Neural crest cell (in vitro differentiated cells): ENCODE data around the gene WRAP73. TPM values are rescaled to one million over a fixed set of nuclear protein-coding genes. Genes with fewer than 3 reads are reported as not detected.

Source experiments
- DNase-seq: peaks from one replicate; pipeline ENCODE4 v3.0.0; 2021; ENCODE audit warnings: low read depth, mixed read lengths, low spot score
- H3K27ac Mint-ChIP-seq: one replicate; pipeline ENCODE4 v1.8.0; 2021; ENCODE audit warnings: mild to moderate bottlenecking, mixed read lengths; ENCODE audit not compliant: unreplicated experiment
- H3K27me3 Mint-ChIP-seq: 2 replicates; pipeline ENCODE4 v1.8.0; 2021; ENCODE audit warnings: low read depth, mild to moderate bottlenecking, mixed read lengths
- H3K36me3 Mint-ChIP-seq: 2 replicates; pipeline ENCODE4 v1.8.0; 2021; ENCODE audit warnings: low read depth, mild to moderate bottlenecking, mixed read lengths
- H3K4me1 Mint-ChIP-seq: 2 replicates; pipeline ENCODE4 v1.8.0; 2021; ENCODE audit warnings: mixed read lengths
- H3K4me3 Mint-ChIP-seq: one replicate; pipeline ENCODE4 v1.8.0; 2021; ENCODE audit warnings: mild to moderate bottlenecking, mixed read lengths
- H3K9me3 Mint-ChIP-seq: 2 replicates; pipeline ENCODE4 v1.8.0; 2021; ENCODE audit warnings: mixed read lengths
- long read RNA-seq: library from polyadenylated mRNA; unstranded; transcript quantifications from one replicate; pipeline ENCODE4 v2.0.0, GENCODE V29; 2020
- total RNA-seq: library from RNA; stranded (reverse); gene quantifications from 2 replicates; pipeline ENCODE4 v1.2.1, GENCODE V29; 2021
- TF ChIP-seq, protein P1 (sequence below): fragments of 200-600 bp; sonication (generic); conservative IDR thresholded peaks from 2 replicates; pipeline ENCODE4 v1.5.0; 2021; ENCODE audit warnings: antibody characterized with exemption, mild to moderate bottlenecking

The WRAP73 gene, protein sequence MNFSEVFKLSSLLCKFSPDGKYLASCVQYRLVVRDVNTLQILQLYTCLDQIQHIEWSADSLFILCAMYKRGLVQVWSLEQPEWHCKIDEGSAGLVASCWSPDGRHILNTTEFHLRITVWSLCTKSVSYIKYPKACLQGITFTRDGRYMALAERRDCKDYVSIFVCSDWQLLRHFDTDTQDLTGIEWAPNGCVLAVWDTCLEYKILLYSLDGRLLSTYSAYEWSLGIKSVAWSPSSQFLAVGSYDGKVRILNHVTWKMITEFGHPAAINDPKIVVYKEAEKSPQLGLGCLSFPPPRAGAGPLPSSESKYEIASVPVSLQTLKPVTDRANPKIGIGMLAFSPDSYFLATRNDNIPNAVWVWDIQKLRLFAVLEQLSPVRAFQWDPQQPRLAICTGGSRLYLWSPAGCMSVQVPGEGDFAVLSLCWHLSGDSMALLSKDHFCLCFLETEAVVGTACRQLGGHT
- 26.0 and 28.9 TPM in 2 replicates for total RNA-seq
- long read RNA-seq, transcript WRAP73-202 (11 exons, 1,998 nt) = minor isoform, 5 of 37 reads
- long read RNA-seq, transcript WRAP73-201 (12 exons, 1,665 nt) = major isoform, 21 of 37 reads
- long read RNA-seq, partial matches to known transcripts = 5 of 37 reads
- long read RNA-seq, other reads (novel, unspliced or antisense) = 6 of 37 reads

DNA sequence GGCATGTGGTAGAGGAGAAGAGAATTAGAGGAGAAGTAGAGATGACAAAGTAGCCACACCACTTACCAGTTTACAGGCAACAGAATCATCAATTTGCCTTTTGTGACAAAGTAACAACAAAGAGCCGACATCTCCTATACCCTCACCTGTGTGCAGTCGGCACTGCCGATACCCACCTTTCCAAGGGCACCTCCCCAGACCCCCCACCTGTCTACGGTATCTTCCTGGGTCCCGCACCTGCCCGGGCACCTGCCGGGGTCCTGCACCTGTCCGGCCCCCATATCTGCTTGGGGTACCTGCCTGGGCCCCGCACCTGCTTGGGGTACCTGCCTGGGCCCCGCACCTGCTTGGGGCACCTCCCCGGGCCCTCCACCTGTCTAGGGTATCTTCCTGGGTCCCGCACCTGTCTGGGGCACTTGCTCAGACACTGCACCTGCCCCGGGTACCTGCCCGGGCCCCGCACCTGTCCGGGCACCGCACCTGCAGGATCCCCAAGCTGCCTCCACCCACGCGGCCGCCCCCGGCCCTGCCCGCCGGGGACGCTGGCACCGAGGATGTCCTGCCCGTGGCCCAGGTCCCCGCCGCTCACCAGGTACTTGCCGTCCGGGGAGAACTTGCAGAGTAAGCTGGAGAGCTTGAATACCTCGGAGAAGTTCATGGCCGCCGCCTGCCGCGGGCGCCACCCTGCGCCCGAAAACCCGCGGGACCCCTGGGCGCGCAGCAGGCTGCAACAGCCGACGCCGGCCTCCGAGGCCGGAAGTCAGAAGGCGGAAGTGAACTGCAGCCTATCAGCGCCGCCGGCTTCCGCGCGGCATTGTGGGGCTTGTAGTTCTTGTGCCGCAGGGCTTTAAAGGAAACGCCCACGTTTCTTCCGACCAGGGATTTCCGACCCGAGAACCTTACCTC is at the start of gene WRAP73:
WRAP73 (minus strand) TSS at position 762 of the 906 bp plus-strand sequence; CDS start at position 658, 104 bp downstream.
- Mint-ChIP-seq H3K9me3 (no peaks in the 10 kb centered on the region), H3K4me3 (peak within 1 kb of the TSS; percentile 87), H3K4me1 (peaks cover 24% of the 10 kb centered on the region), H3K27me3 (peaks cover 47% of the 10 kb centered on the region), H3K27ac (no peak within 1 kb of the TSS), H3K36me3 (no peaks in the 10 kb centered on the region)
- TF ChIP-seq, protein P1, sequence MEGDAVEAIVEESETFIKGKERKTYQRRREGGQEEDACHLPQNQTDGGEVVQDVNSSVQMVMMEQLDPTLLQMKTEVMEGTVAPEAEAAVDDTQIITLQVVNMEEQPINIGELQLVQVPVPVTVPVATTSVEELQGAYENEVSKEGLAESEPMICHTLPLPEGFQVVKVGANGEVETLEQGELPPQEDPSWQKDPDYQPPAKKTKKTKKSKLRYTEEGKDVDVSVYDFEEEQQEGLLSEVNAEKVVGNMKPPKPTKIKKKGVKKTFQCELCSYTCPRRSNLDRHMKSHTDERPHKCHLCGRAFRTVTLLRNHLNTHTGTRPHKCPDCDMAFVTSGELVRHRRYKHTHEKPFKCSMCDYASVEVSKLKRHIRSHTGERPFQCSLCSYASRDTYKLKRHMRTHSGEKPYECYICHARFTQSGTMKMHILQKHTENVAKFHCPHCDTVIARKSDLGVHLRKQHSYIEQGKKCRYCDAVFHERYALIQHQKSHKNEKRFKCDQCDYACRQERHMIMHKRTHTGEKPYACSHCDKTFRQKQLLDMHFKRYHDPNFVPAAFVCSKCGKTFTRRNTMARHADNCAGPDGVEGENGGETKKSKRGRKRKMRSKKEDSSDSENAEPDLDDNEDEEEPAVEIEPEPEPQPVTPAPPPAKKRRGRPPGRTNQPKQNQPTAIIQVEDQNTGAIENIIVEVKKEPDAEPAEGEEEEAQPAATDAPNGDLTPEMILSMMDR = peak; percentile 31
- DNase-seq = peak; percentile 77

DNA sequence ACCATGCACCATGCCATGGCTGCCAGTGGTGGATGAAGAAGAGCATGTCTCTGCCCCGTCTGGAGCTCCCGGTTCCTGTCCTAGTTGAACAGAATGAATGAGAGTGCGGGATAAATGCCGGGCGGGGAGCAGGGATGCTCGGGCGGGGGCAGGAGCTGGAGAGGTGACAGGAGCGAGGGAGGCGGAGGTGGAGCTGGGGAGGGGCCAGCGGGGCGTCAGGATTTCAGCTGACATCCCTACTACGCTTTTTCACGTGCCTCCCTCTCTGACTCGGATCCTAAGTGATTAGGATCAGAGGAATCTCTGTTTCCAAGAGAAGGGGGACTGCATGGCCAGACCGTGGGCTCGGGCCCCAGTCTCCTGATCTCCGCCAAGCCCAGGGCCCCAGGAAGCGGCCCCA is 49.7 kb upstream of the WRAP73 start:
- Mint-ChIP-seq H3K9me3 (no peaks in the 10 kb centered on the region), H3K4me3 (no peak overlapping the region), H3K27ac (no peak overlapping the region), H3K27me3 (peaks cover 10% of the 10 kb centered on the region), H3K36me3 (no peaks in the 10 kb centered on the region), H3K4me1 (peaks cover 9% of the 10 kb centered on the region)
- DNase-seq = no peak
- TF ChIP-seq, protein P1 = no peak

DNA sequence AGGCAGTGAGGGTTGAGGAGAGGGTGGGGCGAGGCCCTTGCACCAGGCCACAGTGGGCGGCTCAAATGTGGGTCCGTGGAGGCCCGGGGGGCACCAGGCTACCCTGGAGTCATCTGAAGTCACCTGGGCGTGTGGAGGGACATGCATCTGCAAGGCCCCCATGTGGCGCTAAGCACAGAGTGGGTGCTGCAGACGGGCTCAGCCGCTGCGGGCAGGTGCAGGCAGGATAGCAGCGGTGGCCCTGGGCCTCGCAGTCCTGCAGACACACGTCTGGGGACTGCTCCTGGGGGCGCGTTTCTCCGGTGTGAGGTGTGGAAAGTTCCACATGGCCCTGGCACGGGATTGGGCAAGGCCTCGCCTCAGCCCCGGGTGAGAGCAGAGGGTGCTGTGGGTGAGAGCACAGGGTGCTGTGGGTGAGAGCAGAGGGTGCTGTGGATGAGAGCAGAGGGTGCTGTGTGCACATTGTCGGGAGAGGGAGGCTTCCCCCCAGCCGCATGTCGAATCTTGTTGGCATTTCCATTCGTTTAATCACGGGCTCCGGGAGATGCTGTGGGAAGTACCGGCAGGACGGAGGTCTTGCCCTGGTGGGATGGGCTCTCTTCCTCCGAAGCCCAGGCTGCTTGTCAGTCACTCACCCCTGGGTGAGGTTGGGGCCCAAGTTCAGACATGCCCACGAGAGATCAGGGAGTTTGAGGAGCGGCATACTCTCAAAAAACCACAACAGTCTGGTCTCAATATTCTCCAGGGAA is 48.9 kb upstream of the WRAP73 start:
- Mint-ChIP-seq H3K36me3 (no peaks in the 10 kb centered on the region), H3K4me3 (no peak overlapping the region), H3K27ac (no peak overlapping the region), H3K4me1 (peaks cover 9% of the 10 kb centered on the region), H3K27me3 (peaks cover 10% of the 10 kb centered on the region), H3K9me3 (no peaks in the 10 kb centered on the region)
- no peak for DNase-seq
- TF ChIP-seq, protein P1 = no peak

DNA sequence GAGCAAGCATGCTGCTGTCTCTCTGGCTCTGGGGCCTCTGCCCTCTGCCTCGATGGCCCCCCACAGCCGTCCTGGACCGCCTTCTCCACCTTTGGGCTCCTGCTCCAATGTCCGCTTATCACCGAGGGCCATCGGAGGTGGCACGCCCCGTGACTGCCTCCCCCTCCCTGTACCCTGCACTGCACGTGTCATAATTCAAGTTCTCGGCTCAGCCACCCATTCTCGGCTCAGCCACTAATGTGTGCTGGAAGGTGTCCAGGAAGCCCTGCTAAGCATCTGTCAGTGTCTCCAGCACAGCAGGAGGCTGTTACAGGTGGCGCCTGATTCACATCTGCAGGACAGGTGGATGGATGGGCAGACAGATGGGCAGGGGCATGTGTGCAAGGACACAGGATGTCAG is 47.9 kb upstream of the WRAP73 start:
- peaks cover 9% of the 10 kb centered on the region for H3K4me1 Mint-ChIP-seq
- H3K9me3 Mint-ChIP-seq = no peaks in the 10 kb centered on the region
- no peaks in the 10 kb centered on the region for H3K36me3 Mint-ChIP-seq
- H3K27me3 Mint-ChIP-seq = peaks cover 10% of the 10 kb centered on the region
- no peak for DNase-seq
- TF ChIP-seq, protein P1 = no peak
- no peak overlapping the region for H3K27ac Mint-ChIP-seq
- no peak overlapping the region for H3K4me3 Mint-ChIP-seq

DNA sequence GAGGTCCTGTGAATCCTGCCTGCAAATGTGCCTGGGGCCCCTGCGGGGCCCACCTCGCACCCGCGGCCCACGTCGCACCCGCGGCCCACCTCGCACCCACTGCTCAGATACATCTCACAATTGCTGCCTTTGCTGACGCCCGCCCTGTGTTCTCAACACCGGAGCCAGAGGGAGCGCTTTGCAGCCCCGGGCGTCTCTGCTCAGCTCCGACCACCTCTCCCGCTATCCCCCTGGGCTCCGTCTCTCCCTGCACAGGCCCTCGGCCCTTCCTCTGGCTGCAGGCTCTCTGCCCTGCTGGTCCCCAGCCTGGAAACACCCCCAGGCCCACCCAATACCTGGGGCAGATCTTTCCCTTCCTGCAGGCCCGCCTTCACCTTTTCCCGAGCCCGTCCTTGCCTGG is 47.2 kb upstream of the WRAP73 start:
- no peak for DNase-seq
- Mint-ChIP-seq H3K4me1 (peaks cover 9% of the 10 kb centered on the region), H3K36me3 (no peaks in the 10 kb centered on the region), H3K27me3 (peaks cover 10% of the 10 kb centered on the region), H3K4me3 (no peak overlapping the region), H3K27ac (no peak overlapping the region), H3K9me3 (no peaks in the 10 kb centered on the region)
- TF ChIP-seq, protein P1 = no peak
